NCI-H2107 treated with DMSO at 0.1 percent for 48 hours (cell line): ENCODE measurements around the gene ADAMTS17.

Experiments used
- DNase-seq: peaks from one replicate; lab custom pipeline; 2025; ENCODE audit not compliant: unreplicated experiment; lab: John Stamatoyannopoulos, UW

The ADAMTS17 gene

GRCh38 chr15:100175406-100176114 lies 166.2 kb downstream of the ADAMTS17 start:
- no peak for DNase-seq

DNA sequence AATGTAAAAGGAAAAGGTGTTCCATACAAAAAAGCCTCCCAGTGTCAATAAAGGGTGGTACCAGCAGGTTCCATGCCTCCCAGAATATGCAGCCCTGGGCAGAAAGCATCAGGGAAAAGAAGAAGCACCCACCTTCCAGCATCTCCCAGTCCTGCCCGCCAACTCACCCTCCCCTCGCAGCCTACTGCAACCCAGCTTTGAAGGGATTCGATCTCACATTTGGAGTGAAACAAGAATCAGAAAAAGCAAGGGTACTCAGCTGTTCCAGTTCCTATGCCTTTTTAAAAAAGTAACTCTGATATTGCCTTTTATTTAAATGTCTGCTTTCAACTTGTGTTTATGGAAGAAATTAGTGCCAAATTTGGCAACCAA lies 166.9 kb downstream of the ADAMTS17 start:
- DNase-seq = no peak

GRCh38 chr15:100174159-100174903 lies 167.4 kb downstream of the ADAMTS17 start:
- no peak for DNase-seq

- no peak for DNase-seq
Observed at GRCh38 chr15:100172356-100173024, 169.3 kb downstream of the ADAMTS17 start.

- DNase-seq = no peak
Observed at GRCh38 chr15:100171411-100171810, 170.4 kb downstream of the ADAMTS17 start.

- DNase-seq = no peak
Observed at GRCh38 chr15:100170291-100171210, 171.2 kb downstream of the ADAMTS17 start.

DNA sequence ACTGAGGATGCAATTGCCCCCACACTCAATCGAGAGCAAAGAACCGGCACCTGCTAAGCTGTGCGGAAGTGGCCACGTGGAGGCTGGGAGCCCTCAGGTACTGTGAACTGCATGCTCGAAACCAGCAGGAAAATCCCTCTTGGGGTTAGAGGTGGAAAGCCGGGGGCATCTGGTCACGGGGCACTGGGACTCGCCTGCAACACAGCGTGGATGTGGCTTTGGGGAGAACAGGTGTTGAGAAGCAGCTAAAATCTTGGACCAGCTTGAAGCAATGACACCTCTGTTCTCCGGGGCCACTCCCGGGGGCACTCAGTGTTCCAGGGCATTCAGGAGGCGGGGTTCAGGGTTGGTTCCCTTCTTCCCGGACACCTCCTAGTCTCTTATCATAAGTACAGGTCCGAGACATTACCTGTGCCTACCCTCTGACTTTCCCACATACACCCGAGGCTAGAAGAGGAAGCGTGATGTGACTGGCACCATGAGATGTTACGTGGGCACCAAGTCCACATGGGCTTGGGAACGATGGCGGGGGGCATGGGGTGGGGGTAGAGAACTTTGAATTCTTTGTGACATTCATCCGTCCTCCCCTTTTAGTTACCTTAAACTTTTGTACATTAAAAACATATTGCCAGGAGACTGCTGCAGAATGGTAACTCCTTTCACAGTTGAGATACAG lies 172.0 kb downstream of the ADAMTS17 start:
- DNase-seq = no peak

- DNase-seq = no peak
Observed at GRCh38 chr15:100168787-100169186, 173.0 kb downstream of the ADAMTS17 start.

- DNase-seq = no peak
Observed at GRCh38 chr15:100167884-100168375, 173.8 kb downstream of the ADAMTS17 start.

DNA sequence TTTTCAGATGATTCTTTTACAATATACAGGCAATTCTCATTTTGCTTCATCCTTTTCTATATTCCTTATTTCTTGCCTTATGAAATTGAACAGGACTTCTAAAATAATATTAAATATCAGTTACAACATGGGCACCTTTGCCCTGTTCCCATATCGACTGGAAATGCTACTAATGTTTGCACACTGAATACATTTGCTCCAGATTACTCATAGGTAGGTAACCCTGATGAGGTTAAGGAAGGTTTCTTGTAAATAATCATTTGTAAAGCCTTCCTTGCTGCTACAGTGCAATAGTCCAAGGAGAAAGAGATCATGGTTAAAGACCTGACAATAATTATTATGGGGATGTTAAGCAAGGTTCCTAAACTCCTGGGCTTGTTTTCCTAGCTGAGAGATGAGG lies 175.5 kb downstream of the ADAMTS17 start:
- no peak for DNase-seq

DNA sequence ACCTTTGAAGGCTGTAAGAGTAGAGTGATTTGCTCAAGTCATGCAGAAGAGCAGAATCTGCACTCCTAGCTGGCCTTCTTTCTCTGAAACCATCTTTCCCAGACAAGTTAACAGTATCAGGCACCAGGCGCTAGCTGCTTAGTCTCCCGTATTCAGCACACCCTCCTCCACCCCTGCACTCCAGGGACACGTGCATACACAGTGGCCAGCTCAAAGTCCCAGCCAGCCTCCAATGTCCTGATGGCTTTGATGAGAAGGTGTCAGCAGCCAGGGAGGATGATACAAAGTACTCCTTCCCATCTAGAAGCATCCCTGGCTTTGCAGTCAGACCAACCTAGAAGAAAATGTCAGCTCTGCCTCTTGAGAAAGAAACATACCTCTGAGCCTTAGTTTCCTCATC lies 177.8 kb downstream of the ADAMTS17 start:
- no peak for DNase-seq

DNA sequence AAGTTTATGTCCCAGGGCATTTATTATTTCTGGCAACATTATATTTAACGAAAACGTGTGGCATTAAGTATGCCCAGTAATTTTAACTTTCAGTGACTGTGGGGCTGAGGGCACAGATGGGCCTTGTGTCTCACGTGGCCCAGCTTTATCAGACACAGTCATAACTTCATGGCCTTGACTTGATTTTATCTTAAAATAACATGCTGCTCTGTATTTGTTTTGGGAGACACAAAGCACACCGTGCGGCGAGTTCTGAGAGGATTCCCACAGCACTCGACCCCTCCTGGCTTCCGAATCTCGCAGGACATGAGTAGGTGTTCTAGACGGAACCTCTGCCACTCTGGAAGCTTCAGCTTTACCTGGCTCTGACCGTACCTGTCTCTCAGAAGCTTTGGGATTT lies 180.8 kb downstream of the ADAMTS17 start:
- DNase-seq = no peak

GRCh38 chr15:100159436-100159835 lies 182.3 kb downstream of the ADAMTS17 start:
- DNase-seq = no peak

- no peak for DNase-seq
Observed at GRCh38 chr15:100158356-100158755, 183.4 kb downstream of the ADAMTS17 start.

DNA sequence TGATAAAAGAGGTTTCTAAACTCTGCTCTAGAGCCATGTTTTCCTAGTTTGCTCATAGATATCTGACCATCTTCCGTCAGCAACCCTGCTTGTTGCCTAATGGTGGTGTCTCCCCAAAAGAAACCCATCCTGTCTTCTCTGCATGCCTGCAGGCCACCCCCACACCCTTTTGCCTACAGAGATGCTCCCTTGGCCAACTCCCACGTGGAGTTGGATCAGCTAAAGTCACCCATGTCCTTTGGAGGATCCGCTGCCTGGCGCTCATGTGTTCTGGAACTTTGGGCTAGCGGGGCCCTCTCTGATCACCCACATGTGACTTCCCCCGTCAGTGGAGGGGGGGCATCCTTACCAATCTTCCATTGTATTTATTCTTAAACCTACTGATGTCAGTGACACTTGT lies 185.6 kb downstream of the ADAMTS17 start:
- DNase-seq = no peak

DNA sequence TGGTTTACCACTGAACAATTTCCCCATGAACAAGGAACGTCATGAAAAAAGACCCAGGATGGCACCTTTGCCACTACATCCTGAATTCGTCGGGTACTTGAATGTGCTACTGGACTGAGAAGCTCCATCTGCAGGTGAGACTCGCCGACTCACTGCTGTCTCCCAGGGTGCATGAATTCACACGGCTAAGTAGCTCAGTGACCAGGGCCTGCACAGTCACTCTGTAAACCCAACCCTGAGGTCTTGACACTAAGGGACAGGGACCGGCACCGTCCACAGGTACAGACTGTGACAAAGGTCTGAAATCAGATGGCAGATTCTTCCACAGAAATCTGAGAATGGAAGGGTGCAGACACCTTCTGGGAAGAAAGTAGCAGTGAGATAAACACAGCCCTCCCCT lies 187.4 kb downstream of the ADAMTS17 start:
- DNase-seq = no peak

DNA sequence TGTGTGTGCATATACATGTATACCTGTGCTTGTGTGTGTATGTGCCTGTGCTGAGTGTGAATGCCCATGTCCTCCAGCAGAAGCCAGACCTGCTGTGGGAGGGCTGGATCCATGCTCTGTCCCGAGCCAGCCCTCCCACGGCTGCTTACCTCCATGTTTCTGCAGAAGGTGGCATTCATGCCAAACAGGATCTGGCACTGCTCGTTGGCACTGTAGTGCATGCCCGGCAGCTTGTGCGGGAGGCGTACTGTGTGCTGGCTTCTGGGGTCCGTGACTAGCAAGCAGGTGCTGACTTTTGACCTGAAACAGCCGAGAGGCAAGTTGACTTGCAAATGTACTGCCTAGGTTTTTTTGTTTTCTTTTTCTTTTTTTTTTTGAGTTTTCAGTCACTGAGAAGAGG lies 189.3 kb downstream of the ADAMTS17 start:
- no peak for DNase-seq

DNA sequence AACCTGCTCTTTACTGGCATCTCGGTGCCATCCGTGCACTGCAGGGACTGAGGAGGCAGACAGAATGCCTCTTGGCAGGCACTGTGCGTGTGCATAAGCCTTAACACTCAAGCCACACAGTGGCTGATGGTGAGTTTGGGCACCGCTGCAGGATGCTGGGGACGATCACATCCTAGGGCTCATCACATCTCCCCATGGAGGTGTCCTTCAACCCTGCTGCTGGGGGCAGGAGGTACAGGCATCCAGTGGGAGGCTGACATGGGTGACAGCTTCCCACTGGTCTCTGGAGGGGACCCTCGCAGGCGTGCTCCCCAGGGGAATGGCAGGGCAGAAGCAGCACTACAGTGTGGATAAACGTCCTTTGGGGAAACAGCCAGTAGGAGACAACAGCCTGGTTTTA lies 190.9 kb downstream of the ADAMTS17 start:
- no peak for DNase-seq

GRCh38 chr15:100147828-100148227 lies 193.9 kb downstream of the ADAMTS17 start:
- DNase-seq = no peak

GRCh38 chr15:100143378-100143777 lies 198.4 kb downstream of the ADAMTS17 start:
- DNase-seq = no peak
